Effector memory CD4-positive, alpha-beta T cell (primary cell): ENCODE data around the gene GDAP2.
A peak's percentile ranks its signal among the peaks of the same experiment; 100 is the strongest.

ENCODE experiments used
- DNase-seq, 3 donors: peaks; one replicate each; pipeline ENCODE4 v3.0.0-alpha.2; 2020
- H3K27ac ChIP-seq: 2 replicates; pipeline ENCODE4 v1.7.0; 2013; ENCODE audit warnings: mild to moderate bottlenecking, low read length, moderate library complexity; ENCODE audit not compliant: insufficient read depth, poor library complexity, severe bottlenecking
- H3K27me3 ChIP-seq: replicated peaks from 2 replicates; pipeline ENCODE4 v1.7.0; 2013; ENCODE audit warnings: mild to moderate bottlenecking, low read length; ENCODE audit not compliant: insufficient read depth, control insufficient read depth, poor library complexity, severe bottlenecking
- H3K36me3 ChIP-seq: 2 replicates; pipeline ENCODE4 v1.7.0; 2013; ENCODE audit warnings: mild to moderate bottlenecking, low read length, moderate library complexity; ENCODE audit not compliant: control insufficient read depth, insufficient read depth
- H3K4me1 ChIP-seq: 2 replicates; pipeline ENCODE4 v1.7.0; 2013; ENCODE audit warnings: low read length, mild to moderate bottlenecking; ENCODE audit not compliant: control insufficient read depth, insufficient read depth, poor library complexity, severe bottlenecking
- H3K4me3 ChIP-seq: 2 replicates; pipeline ENCODE4 v1.7.0; 2013; ENCODE audit warnings: low read length, low read depth, mild to moderate bottlenecking; ENCODE audit not compliant: insufficient read depth, poor library complexity, severe bottlenecking
- H3K9me3 ChIP-seq: 2 replicates; pipeline ENCODE4 v1.7.0; 2013; ENCODE audit warnings: mild to moderate bottlenecking, low read length, moderate library complexity; ENCODE audit not compliant: control insufficient read depth
- total RNA-seq, 3 donors: gene quantifications; one replicate each; lab custom pipeline; 2026; lab: John Stamatoyannopoulos, UW

Gene GDAP2, protein sequence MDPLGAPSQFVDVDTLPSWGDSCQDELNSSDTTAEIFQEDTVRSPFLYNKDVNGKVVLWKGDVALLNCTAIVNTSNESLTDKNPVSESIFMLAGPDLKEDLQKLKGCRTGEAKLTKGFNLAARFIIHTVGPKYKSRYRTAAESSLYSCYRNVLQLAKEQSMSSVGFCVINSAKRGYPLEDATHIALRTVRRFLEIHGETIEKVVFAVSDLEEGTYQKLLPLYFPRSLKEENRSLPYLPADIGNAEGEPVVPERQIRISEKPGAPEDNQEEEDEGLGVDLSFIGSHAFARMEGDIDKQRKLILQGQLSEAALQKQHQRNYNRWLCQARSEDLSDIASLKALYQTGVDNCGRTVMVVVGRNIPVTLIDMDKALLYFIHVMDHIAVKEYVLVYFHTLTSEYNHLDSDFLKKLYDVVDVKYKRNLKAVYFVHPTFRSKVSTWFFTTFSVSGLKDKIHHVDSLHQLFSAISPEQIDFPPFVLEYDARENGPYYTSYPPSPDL
- 31.3 to 37.0 (median 33.6) reads per million in 3 donors for total RNA-seq

DNA sequence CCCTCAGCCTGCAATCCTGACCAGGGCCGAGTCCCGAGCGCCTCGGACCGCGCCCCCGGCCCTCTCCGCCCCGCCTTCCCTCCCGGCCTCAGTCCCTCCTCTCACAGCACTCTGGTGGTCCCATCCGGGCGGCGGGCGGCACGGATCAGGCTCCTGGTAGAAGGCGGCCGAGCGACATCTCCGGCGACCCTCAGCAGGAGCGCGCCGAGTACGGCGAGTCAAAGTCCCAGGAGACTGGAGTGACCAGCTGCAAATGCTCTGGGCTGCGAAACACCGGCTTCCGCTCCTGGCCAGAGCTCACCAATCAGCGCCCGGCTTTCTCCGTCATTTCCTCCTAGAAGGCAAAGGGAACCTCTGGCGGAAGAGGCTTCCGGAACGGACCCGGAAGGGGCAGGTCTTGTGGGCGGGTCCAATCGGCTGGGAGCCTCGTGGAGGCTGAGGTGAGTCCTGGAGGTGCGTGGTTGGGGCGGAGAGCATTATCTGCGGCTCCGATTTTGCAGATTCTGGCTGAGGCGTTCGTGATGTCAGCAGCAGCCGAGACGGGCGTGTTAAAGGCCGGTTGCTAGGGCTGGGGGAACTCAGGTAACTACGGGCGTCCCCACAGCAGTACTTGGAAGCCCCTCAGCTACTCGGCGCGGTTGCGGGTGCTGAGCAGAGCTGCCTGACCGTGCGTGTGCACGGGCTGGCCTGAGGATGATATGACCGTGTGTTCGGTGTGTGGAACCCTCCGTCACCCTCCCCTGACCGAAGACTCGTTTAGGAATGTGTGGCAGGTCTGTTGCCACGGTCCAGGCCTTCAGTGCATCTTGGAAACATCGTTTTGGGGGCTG lies at the start of gene GDAP2, which contains the start of gene WDR3:
Gene GDAP2 (minus strand): TSS at position 279 of the 830 bp plus-strand sequence. CDS start 9,264 bp downstream, outside the sequence.
Gene WDR3 (plus strand): TSS at position 397 of the 830 bp plus-strand sequence. CDS start 3,581 bp downstream, outside the sequence.
- peak; percentile 92 to 95 (median 95) for DNase-seq
- Histone ChIP-seq H3K27me3 (no peaks in the 10 kb centered on the region), H3K36me3 (peaks cover 3% of the 10 kb centered on the region), H3K9me3 (no peaks in the 10 kb centered on the region), H3K4me1 (peaks cover 23% of the 10 kb centered on the region), H3K27ac (peak within 1 kb of the TSS; percentile 85), H3K4me3 (peak within 1 kb of the TSS; percentile 90)

DNA sequence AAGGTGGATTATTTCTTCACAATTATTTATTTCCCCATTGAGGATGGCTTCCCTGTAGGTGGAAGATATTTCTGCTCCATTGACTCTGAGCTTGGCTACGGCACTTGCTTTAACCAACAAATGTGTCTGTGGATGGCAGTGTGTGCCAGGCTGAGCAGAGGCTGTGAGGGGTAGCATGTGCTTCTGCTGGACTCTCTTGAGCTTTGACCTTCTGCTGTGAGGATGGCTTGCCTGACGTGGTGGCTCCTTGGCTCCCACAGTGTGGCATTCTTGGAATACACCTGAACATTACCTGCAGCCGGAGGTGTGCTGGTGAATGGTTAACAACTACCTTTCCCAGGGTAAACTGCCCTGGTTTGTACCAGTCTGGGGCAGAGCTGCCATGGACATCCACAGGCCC lies 47.0 kb upstream of the GDAP2 start:
- Histone ChIP-seq H3K4me1 (no peaks in the 10 kb centered on the region), H3K9me3 (no peaks in the 10 kb centered on the region), H3K4me3 (no peak overlapping the region), H3K27me3 (no peaks in the 10 kb centered on the region), H3K36me3 (no peaks in the 10 kb centered on the region), H3K27ac (no peak overlapping the region)
- no peak for DNase-seq

DNA sequence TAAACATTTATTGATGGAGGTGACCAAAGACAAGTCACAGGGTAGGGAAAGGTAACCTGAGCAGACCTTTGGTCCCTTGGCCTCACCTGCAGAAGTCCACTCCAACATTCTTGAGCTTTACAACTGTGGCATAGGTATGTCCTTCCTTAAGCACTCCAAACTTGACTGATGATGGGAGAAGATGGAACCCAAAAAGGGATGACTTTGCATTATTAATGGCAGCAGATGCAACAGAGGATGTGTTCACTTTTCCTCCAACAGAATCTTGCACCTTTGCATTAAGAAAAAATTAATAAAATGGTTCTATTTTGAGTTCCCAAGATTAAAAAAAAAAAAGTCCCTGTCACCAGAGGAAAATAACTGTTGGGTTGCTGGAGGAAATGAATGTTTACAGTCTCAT lies 42.4 kb upstream of the GDAP2 start:
- H3K27ac ChIP-seq = no peak overlapping the region
- H3K9me3 ChIP-seq = no peaks in the 10 kb centered on the region
- no peak for DNase-seq
- H3K27me3 ChIP-seq = no peaks in the 10 kb centered on the region
- no peaks in the 10 kb centered on the region for H3K36me3 ChIP-seq
- no peaks in the 10 kb centered on the region for H3K4me1 ChIP-seq
- no peak overlapping the region for H3K4me3 ChIP-seq

DNA sequence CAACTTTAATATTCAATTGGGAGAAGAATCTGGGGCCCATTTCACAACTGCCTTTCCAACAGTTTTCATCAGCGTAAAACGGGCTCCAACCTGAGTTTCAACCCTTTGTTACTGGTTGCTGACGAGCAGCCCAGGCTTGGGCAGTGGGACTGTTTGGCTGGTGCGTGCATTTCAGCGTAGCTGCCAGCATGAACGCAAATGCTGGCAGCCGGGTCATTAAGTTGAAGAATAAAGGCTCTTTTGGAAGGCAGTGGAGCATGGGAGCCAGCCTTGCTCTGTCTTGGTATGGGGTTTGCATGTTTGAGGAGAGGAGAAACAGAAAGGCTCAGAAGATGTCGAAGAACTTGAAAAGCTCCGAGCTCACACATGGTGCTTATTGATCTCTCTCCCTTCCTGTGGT lies 40.8 kb upstream of the GDAP2 start:
- Histone ChIP-seq H3K27me3 (no peaks in the 10 kb centered on the region), H3K9me3 (no peaks in the 10 kb centered on the region), H3K4me3 (no peak overlapping the region), H3K36me3 (no peaks in the 10 kb centered on the region), H3K4me1 (no peaks in the 10 kb centered on the region), H3K27ac (no peak overlapping the region)
- no peak for DNase-seq

DNA sequence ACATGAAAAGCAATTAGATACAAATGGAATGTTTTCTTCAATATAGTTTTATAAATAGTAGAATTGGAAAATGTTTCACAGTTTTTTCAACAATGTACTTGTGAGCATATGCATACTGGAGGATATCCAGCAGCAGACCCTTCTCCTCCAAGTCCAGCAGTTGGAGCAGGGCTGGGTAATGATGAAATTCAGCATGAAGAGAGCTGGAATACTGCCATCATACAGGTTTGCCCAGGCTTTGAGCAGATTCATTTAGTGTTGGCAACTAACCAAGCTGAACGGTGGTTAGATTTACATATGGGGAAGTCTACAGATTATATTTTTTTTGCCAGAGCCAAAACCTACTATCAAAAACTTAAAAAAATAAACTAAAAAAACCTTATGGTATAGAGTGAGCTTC lies 38.5 kb upstream of the GDAP2 start:
- no peak overlapping the region for H3K4me3 ChIP-seq
- H3K4me1 ChIP-seq = no peaks in the 10 kb centered on the region
- DNase-seq = no peak
- H3K27ac ChIP-seq = no peak overlapping the region
- no peaks in the 10 kb centered on the region for H3K27me3 ChIP-seq
- no peaks in the 10 kb centered on the region for H3K9me3 ChIP-seq
- H3K36me3 ChIP-seq = no peaks in the 10 kb centered on the region

DNA sequence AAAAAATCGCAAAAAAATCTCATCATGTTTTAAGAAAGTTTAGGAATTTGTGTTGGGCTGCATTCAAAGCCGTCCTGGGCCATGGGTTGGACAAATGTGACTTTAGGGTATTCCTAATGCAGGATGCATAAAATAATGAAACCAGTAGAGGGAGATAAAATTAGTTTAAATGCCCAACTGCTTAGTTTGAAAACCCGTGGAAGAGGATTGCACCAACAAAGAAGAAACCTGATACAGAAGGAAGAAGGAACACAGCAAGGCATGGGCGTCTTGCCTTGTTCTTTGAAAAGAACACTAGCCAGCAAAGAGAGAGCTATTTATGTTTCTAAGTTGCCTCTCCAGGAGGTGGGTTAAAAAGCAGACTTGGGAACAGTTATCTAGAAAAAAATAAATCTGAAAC lies 38.1 kb upstream of the GDAP2 start:
- Histone ChIP-seq H3K9me3 (no peaks in the 10 kb centered on the region), H3K36me3 (peaks cover 4% of the 10 kb centered on the region), H3K4me1 (no peaks in the 10 kb centered on the region), H3K27ac (no peak overlapping the region), H3K4me3 (no peak overlapping the region), H3K27me3 (no peaks in the 10 kb centered on the region)
- no peak for DNase-seq

DNA sequence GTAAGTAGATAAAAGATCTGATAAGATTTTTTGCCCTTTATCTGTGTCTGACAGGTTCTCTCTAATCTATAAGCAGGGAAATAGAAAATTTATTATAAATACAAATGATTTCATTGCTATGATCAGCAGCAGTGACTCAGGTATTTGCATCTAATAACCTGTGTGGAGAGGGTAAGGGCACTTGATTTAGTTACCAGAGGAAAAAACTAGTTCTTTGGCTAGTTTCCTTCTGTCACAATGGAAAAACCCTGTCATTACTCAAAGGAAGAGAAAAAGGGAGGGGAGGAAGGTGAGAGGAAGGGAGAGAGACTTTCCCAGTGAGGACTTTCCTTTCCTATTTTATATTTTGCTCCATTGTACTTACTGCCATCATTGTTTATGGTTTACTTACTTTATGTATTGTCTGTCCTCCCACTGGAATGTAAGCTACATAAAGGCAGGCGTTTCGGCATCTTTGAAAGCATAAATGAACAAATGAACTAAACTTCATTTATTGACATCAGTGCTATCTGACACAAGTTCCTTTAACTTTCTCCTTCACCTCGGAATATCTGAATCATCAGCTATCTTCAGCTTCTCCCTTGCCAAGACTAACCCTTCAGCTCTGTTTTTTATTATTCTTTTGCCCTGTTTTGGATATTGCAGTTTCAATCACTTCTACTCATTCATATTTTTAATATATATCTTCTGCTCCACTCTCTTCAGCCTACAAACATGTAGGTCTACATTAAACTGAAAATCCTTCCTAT lies 35.0 kb upstream of the GDAP2 start:
- Histone ChIP-seq H3K4me1 (no peaks in the 10 kb centered on the region), H3K27ac (no peak overlapping the region), H3K4me3 (no peak overlapping the region), H3K36me3 (peaks cover 10% of the 10 kb centered on the region), H3K27me3 (no peaks in the 10 kb centered on the region), H3K9me3 (no peaks in the 10 kb centered on the region)
- no peak for DNase-seq

DNA sequence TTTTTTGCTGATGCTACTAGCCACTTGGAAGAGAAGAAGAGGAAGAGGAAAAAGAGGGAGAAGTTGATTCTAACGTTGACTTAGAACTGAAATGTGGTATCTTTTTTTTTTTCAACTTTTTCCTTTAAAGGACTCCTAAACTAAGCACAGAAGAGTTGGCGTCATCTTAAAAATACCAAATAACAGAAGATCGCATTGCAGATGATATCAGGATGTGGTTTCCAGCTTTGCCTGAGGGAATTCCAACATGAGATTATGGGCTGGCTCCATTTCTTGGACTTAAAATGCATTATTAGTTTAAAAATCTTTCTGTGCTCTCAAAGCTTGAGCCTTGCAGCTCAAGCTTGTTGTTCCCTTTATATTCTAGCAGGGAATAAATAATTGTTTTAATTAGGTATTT lies 29.9 kb upstream of the GDAP2 start:
- Histone ChIP-seq H3K4me3 (no peak overlapping the region), H3K4me1 (no peaks in the 10 kb centered on the region), H3K9me3 (no peaks in the 10 kb centered on the region), H3K27me3 (no peaks in the 10 kb centered on the region), H3K27ac (no peak overlapping the region), H3K36me3 (peaks cover 48% of the 10 kb centered on the region)
- DNase-seq = no peak

DNA sequence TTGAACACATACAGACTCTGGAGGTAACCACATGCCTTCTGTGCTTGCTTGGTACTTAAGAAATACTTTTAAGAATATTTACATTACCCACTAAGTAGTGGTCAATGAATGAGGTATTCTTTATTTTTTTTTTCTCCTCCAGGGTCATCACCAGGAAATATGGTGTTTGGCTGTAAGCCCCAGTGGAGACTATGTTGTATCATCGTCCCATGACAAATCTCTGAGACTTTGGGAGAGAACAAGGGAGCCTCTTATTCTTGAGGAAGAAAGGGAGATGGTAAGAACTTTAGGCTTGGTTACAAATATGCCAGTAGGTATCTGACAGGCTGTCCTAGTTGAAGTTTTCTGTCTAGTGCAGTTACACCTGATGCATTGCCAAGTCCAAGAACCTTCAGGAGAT lies 23.0 kb upstream of the GDAP2 start:
- no peaks in the 10 kb centered on the region for H3K9me3 ChIP-seq
- H3K27ac ChIP-seq = no peak overlapping the region
- no peak overlapping the region for H3K4me3 ChIP-seq
- H3K27me3 ChIP-seq = no peaks in the 10 kb centered on the region
- H3K36me3 ChIP-seq = peaks cover 87% of the 10 kb centered on the region
- no peaks in the 10 kb centered on the region for H3K4me1 ChIP-seq
- DNase-seq = no peak
